Measurements from ENCODE around the gene NOL7. TPM values are rescaled to one million over a fixed set of nuclear protein-coding genes. Genes with fewer than 3 reads are reported as not detected.

Gene NOL7
- total RNA-seq, 6 experiments from 2014 or later: 12.9 to 68.2 (median 25.1) TPM

DNA sequence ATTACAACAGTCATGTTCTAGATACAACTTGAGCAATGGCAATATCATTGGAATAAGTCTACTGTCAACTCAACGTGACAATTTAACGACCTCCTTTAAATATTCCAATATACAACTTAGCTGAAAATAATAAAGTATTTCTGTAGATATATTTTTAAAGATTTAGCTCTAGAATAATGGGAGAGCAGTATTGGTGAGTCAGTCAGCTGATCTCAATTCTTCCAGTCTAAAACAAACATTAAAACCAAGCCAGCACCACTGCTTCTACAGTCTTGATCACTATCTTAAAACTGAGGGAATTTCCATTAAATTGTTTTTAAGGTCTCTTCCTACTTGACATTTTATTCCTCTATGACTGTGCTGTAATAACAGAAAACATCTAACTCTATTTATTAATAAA is 38.2 kb downstream of the NOL7 start:
- Histone ChIP-seq H3K27ac (no peak overlapping the region), H3K9me3 (no peaks in the 10 kb centered on the region), H3K4me3 (no peak overlapping the region), H3K4me1 (no peaks in the 10 kb centered on the region), H3K27me3 (no peaks in the 10 kb centered on the region), H3K36me3 (no peaks in the 10 kb centered on the region)
- TF ChIP-seq POLR2A (IDR thresholded peaks at IDR 0.05): no peak
- TF ChIP-seq, protein P1, sequence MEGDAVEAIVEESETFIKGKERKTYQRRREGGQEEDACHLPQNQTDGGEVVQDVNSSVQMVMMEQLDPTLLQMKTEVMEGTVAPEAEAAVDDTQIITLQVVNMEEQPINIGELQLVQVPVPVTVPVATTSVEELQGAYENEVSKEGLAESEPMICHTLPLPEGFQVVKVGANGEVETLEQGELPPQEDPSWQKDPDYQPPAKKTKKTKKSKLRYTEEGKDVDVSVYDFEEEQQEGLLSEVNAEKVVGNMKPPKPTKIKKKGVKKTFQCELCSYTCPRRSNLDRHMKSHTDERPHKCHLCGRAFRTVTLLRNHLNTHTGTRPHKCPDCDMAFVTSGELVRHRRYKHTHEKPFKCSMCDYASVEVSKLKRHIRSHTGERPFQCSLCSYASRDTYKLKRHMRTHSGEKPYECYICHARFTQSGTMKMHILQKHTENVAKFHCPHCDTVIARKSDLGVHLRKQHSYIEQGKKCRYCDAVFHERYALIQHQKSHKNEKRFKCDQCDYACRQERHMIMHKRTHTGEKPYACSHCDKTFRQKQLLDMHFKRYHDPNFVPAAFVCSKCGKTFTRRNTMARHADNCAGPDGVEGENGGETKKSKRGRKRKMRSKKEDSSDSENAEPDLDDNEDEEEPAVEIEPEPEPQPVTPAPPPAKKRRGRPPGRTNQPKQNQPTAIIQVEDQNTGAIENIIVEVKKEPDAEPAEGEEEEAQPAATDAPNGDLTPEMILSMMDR (IDR thresholded peaks at IDR 0.05): no peak
- intact Hi-C loops (cut with DNase I): no loop called here
- WGBS (ENCODE audit: insufficient coverage, low coverage, low lambda C conversion rate, missing lambda C conversion rate): 98% methylated on average over 2 of the region's 2 CpGs
- DNase-seq (no peak), ATAC-seq (peak in 1 of 4 donors; percentile 45)

- TF ChIP-seq POLR2A (IDR thresholded peaks at IDR 0.05): no peak
- TF ChIP-seq, protein P1 (IDR thresholded peaks at IDR 0.05): no peak
Observed at GRCh38 chr6:13654496-13654895, 39.4 kb downstream of the NOL7 start.

DNA sequence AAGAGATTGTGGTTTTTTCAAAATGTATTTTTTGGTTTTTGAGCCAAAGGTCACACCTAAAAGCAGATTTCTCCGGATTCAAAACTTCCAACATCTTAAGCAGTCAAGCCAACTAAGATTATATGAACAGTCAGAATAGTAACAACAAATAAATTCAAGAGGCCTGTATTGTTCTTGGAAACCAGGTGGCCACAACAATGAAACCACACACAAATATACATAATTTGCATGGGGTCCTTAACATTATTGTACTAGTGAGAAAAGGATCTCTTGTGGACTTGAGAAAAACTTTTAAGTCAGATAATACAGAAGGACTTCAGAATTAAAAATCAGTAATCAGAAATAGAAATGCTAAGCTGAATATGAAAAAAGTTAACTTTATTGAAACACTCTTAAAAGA is 40.6 kb downstream of the NOL7 start:
- no peaks in the 10 kb centered on the region for H3K9me3 ChIP-seq
- no peaks in the 10 kb centered on the region for H3K27me3 ChIP-seq
- H3K4me1 ChIP-seq: no peaks in the 10 kb centered on the region
- DNase-seq: no peak
- intact Hi-C loops (cut with DNase I): no loop called here
- ATAC-seq: no peak
- TF ChIP-seq POLR2A (IDR thresholded peaks at IDR 0.05): no peak
- TF ChIP-seq, protein P1 (IDR thresholded peaks at IDR 0.05): no peak
- no peak overlapping the region for H3K27ac ChIP-seq
- no peak overlapping the region for H3K4me3 ChIP-seq
- 89% methylated on average over 1 of the region's 1 CpG for WGBS (ENCODE audit: insufficient coverage, low coverage, low lambda C conversion rate, missing lambda C conversion rate)
- H3K36me3 ChIP-seq: no peaks in the 10 kb centered on the region

More at GRCh38 chr6:13654496-13654895, 39.4 kb downstream of the NOL7 start:
- no peaks in the 10 kb centered on the region for H3K4me1 ChIP-seq
- intact Hi-C loops (cut with DNase I): no loop called here
- no peaks in the 10 kb centered on the region for H3K36me3 ChIP-seq
- no peaks in the 10 kb centered on the region for H3K9me3 ChIP-seq
- no peak for ATAC-seq
- H3K27me3 ChIP-seq: no peaks in the 10 kb centered on the region
- H3K27ac ChIP-seq: no peak overlapping the region
- H3K4me3 ChIP-seq: no peak overlapping the region
- no peak for DNase-seq

DNA sequence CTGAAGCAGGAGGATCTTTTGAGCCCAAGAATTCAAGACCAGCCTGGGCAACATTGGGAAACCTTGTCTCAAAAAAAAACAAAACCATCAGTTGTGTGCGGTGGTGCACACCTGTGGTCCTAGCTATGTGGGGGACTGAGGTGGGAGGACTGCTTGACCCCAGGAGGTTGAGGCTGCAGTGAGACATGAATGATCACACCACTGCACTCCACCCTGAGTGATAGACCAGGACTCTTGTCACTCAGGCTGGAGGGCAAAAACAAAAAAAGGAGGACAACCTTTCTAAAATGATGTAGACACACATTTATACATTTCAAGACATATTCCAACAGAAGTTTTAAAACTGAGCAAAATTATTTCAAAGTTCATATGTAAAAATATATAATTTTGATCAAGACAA is 45.1 kb downstream of the NOL7 start:
- H3K9me3 ChIP-seq: no peaks in the 10 kb centered on the region
- intact Hi-C loops (cut with DNase I): no loop called here
- H3K4me1 ChIP-seq: peaks cover 0 to 22% (median 6%) of the 10 kb centered on the region in 4 donors
- H3K4me3 ChIP-seq: no peak overlapping the region
- DNase-seq (no peak), ATAC-seq (no peak)
- no peaks in the 10 kb centered on the region for H3K36me3 ChIP-seq
- no peaks in the 10 kb centered on the region for H3K27me3 ChIP-seq
- no peak overlapping the region for H3K27ac ChIP-seq
- TF ChIP-seq POLR2A (IDR thresholded peaks at IDR 0.05): no peak
- TF ChIP-seq, protein P1 (IDR thresholded peaks at IDR 0.05): no peak
- WGBS (ENCODE audit: insufficient coverage, low coverage, low lambda C conversion rate, missing lambda C conversion rate): 100% methylated on average over 1 of the region's 1 CpG

GRCh38 chr6:13660893-13661292 is 45.8 kb downstream of the NOL7 start:
- no peaks in the 10 kb centered on the region for H3K36me3 ChIP-seq
- intact Hi-C loops (cut with DNase I): no loop called here
- no peak overlapping the region for H3K4me3 ChIP-seq
- TF ChIP-seq, protein P1 (IDR thresholded peaks at IDR 0.05): no peak
- no peak for TF ChIP-seq POLR2A (IDR thresholded peaks at IDR 0.05)
- H3K9me3 ChIP-seq: no peaks in the 10 kb centered on the region
- ATAC-seq: no peak
- H3K4me1 ChIP-seq: peaks cover 0 to 22% (median 6%) of the 10 kb centered on the region in 4 donors
- H3K27ac ChIP-seq: no peak overlapping the region
- no peak for DNase-seq
- WGBS (ENCODE audit: insufficient coverage, low coverage, low lambda C conversion rate, missing lambda C conversion rate): no CpG with 5 or more reads among the region's 1 CpG
- H3K27me3 ChIP-seq: no peaks in the 10 kb centered on the region
